GM12873 (cell line): ENCODE results near the gene SNAPIN.

ENCODE experiments used
- TF ChIP-seq, protein P1 (sequence below): IDR thresholded peaks from 2 replicates; pipeline ENCODE4 v1.5.1; 2012; ENCODE audit warnings: low read depth, mild to moderate bottlenecking, moderate library complexity, low read length, control low read depth; ENCODE audit not compliant: insufficient read depth; ENCODE audit errors: missing control alignments

The SNAPIN gene

GRCh38 chr1:153658400-153659174, at the start of gene SNAPIN:
SNAPIN (plus strand) TSS chr1:153658703; CDS start chr1:153658744, 41 bp downstream.
- TF ChIP-seq, protein P1, sequence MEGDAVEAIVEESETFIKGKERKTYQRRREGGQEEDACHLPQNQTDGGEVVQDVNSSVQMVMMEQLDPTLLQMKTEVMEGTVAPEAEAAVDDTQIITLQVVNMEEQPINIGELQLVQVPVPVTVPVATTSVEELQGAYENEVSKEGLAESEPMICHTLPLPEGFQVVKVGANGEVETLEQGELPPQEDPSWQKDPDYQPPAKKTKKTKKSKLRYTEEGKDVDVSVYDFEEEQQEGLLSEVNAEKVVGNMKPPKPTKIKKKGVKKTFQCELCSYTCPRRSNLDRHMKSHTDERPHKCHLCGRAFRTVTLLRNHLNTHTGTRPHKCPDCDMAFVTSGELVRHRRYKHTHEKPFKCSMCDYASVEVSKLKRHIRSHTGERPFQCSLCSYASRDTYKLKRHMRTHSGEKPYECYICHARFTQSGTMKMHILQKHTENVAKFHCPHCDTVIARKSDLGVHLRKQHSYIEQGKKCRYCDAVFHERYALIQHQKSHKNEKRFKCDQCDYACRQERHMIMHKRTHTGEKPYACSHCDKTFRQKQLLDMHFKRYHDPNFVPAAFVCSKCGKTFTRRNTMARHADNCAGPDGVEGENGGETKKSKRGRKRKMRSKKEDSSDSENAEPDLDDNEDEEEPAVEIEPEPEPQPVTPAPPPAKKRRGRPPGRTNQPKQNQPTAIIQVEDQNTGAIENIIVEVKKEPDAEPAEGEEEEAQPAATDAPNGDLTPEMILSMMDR, result peak; percentile 4

- TF ChIP-seq, protein P1, result no peak
Observed at GRCh38 chr1:153608742-153609584, 49.5 kb upstream of the SNAPIN start.

DNA sequence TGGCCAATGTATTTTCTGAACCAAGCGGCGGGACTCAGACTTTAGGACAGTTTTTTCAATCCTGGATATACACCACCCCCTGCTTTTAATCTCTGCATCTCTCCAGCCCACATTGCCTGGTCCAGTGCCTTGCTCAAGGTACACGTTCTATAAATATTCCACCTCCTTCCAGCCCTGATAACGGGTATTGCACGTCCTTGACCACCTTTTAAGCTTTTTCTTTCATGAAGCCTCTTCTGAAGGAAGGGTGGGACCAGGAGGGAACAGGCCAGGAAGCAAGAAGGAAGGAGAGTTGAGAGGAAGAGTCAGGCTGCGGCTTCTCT, 49.0 kb upstream of the SNAPIN start:
- TF ChIP-seq, protein P1, result no peak

GRCh38 chr1:153610334-153610733, 48.2 kb upstream of the SNAPIN start:
- TF ChIP-seq, protein P1, result no peak

DNA sequence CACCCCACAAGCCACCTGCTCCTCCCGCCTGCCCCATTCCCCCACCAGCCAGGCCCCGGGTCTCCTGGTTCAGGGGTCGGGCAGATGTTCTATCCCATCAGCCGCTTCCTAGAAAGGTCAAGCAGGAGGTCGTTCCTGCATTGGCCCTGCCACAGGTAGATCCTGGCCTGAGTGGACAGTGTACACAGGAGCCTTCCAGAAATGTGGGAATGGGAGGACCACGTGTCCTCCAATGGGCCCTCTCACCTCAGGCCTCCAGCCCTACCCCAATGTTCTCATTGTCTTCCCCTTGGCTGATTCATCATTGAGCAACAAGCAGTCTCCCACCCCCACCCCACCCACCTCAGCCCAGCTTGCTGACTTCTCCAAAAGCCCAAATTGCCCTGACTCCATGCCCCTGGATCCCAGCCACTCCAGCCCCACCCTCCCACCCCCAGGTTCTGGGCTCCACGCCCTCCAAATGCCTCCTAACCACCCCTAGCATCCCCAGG, 47.6 kb upstream of the SNAPIN start:
- TF ChIP-seq, protein P1, result no peak

DNA sequence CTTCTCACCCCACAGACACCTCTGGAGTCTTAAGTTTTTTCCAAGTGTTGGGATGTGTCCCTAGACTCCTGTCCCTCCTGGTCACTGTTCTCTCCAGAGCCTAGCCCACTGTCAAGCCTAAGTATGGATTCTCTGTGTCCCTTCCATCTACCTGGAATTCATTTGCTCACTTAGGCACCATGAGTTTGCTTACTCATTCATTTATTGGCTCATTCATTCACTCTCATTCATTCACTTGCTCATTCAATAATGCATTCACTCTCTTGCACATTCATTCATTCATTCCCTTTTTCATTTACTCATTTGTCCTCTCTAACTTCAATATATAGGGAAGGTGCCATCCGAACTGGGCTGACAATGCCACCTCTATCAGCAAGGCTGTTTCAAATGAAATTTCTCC, 47.1 kb upstream of the SNAPIN start:
- TF ChIP-seq, protein P1, result no peak

DNA sequence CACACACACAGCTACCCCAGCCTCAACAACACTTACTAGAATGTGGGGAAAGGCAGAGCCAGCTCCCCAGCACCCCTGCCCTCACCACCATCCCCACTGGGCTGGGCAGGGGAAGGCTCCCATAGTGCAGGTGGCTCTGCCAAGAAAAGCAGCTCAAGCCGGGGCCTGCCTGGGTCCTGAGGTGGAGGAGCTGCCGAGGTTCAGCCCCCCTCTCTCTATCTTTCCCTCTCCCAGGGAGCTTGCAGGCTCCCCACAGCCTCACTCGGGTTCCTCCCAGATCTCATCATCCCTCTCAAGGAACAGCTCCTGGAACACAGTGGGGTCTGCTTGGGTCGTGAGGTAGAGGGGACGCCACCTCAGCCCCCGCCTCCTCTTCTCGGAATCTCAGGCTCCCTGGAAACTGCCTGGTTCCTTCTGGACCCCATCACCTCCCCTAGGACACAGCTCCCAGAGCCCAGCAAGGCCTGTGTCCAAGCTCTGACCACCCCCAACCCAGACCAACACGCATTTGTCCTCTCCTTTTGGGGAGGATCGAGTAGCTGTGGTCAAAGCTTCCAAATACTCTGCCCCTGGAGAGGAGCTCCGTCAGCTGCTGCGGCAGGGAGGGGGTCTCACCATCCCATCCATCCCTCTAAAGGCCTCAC, 46.3 kb upstream of the SNAPIN start:
- TF ChIP-seq, protein P1, result no peak
